A549 (cell line): ENCODE results near the gene SESN3. TPM values are rescaled to one million over a fixed set of nuclear protein-coding genes. Genes with fewer than 3 reads are reported as not detected.

Experiments
- ATAC-seq, 2 experiments: fragments of 200-7000 bp in 1 of 2; fragments of >200 bp in 1 of 2; cut with Nextera tagmentation in 1 of 2; cut with Tn5 transposase in 1 of 2; 3 replicates each; pipeline versions ENCODE4 v1.8.0 to v1.9.1; 2018 to 2020; ENCODE audit warnings: mild to moderate bottlenecking in 1 of 2, moderate library complexity in 1 of 2
- CTCF ChIA-PET: fragments of 300-600 bp; sonication (Branson Sonifier 250); formaldehyde crosslinking; extraction: SDS; loops from one replicate; lab custom pipeline; 2021; ENCODE audit warnings: antibody characterized with exemption, inconsistent platforms; lab: Yijun Ruan, JAX
- POLR2A ChIA-PET: fragments of 350-600 bp; formaldehyde crosslinking; extraction: SDS; loops from one replicate; lab custom pipeline; 2021; ENCODE audit warnings: antibody characterized with exemption, inconsistent platforms; lab: Yijun Ruan, JAX
- DNase-seq, 2 experiments: peaks; one replicate each; pipeline versions ENCODE4 v3.0.0 to v3.0.0-alpha.2; 2011 to 2016; ENCODE audit warnings: low read depth in 1 of 2, low spot score in 1 of 2
- FAIRE-seq: peaks from 2 replicates; lab custom pipeline; 2011; peaks lifted over from hg19 to GRCh38; lab: Jason Lieb, UNC
- H3K27ac ChIP-seq, 2 experiments: fragments of >200 bp; sonication (Bioruptor Twin); formaldehyde crosslinking; 3 replicates each; pipeline ENCODE4 v1.5.1; 2016 to 2017
- H3K4me1 ChIP-seq: fragments of >200 bp; sonication (Bioruptor Twin); formaldehyde crosslinking; 3 replicates; pipeline ENCODE4 v1.6.1; 2016
- H3K4me2 ChIP-seq: fragments of >200 bp; sonication (Bioruptor Twin); formaldehyde crosslinking; 3 replicates; pipeline ENCODE4 v1.6.1; 2016
- H3K4me3 ChIP-seq: fragments of >200 bp; sonication (Bioruptor Twin); formaldehyde crosslinking; 3 replicates; pipeline ENCODE4 v1.5.1; 2016
- H3K9me3 ChIP-seq: fragments of >200 bp; sonication (Bioruptor Twin); formaldehyde crosslinking; 3 replicates; pipeline ENCODE4 v1.6.1; 2016
- CBX2 ChIP-seq: fragments of 200-600 bp; sonication (generic); IDR thresholded peaks from 2 replicates; pipeline ENCODE4 v1.6.1; 2016; ENCODE audit warnings: low read depth, mild to moderate bottlenecking, borderline replicate concordance
- CBX8 ChIP-seq: fragments of 200-600 bp; sonication (generic); IDR thresholded peaks from 2 replicates; pipeline ENCODE4 v1.6.1; 2016
- EHF ChIP-seq: fragments of 250-450 bp; sonication (Bioruptor Pico); IDR thresholded peaks from 2 replicates; pipeline ENCODE4 v1.5.0; 2020; ENCODE audit warnings: mild to moderate bottlenecking
- ESRRA ChIP-seq: fragments of 150-350 bp; IDR thresholded peaks from 2 replicates; pipeline ENCODE4 v1.6.1; 2014; ENCODE audit warnings: mild to moderate bottlenecking, low read length, borderline replicate concordance
- HDAC2 ChIP-seq: fragments of 200-600 bp; sonication (generic); IDR thresholded peaks from 2 replicates; pipeline ENCODE4 v1.6.1; 2016
- HOXB5 ChIP-seq: fragments of 250-450 bp; sonication (Bioruptor Pico); IDR thresholded peaks from 2 replicates; pipeline ENCODE4 v1.5.0; 2020; ENCODE audit warnings: mild to moderate bottlenecking, moderate library complexity
- JUN ChIP-seq, 2 experiments: fragments of >200 bp; sonication (Bioruptor Twin); formaldehyde crosslinking; IDR thresholded peaks; 2 replicates in 1 of 2; 3 replicates in 1 of 2; pipeline ENCODE4 v1.6.1; 2016 to 2017
- NFE2L2 ChIP-seq: fragments of 150-350 bp; conservative IDR thresholded peaks from 2 replicates; pipeline ENCODE4 v1.6.1; 2014; ENCODE audit warnings: low read length
- RAD21 ChIP-seq, 2 experiments: fragments of >200 bp in 1 of 2; sonication (Bioruptor Twin) in 1 of 2; formaldehyde crosslinking in 1 of 2; IDR thresholded peaks in 1 of 2; conservative IDR thresholded peaks in 1 of 2; 2 replicates in 1 of 2; 3 replicates in 1 of 2; pipeline ENCODE4 v1.6.1; 2012 to 2018; ENCODE audit warnings: inconsistent platforms in 1 of 2
- SMC3 ChIP-seq: fragments of >200 bp; sonication (Bioruptor Twin); formaldehyde crosslinking; IDR thresholded peaks from 3 replicates; pipeline ENCODE4 v1.6.1; 2018; ENCODE audit warnings: inconsistent platforms
- SREBF2 ChIP-seq: fragments of 450-650 bp; IDR thresholded peaks from 2 replicates; pipeline ENCODE4 v1.6.1; 2014; ENCODE audit warnings: mild to moderate bottlenecking, moderate library complexity
- WGBS: methylation state at CpG from one replicate; pipeline ENCODE4 v1.1.6; 2017; ENCODE audit errors: missing lambda C conversion rate; 5-methylcytosine and 5-hydroxymethylcytosine counted together
- polyA plus RNA-seq, 4 experiments: library from polyadenylated mRNA; depleted of rRNA in 3 of 4; stranded (reverse); fragments of >200 nt; fragmentation: RNase III in 1 of 4; extraction: RNeasy Plus Mini Kit Qiagen cat#74134 plus additional on column Dnase treatment in 1 of 4; gene quantifications; 2 replicates in 3 of 4; 3 replicates in 1 of 4; pipeline ENCODE4 v1.2.3, GENCODE V29; 2011 to 2017
- TF ChIP-seq, protein P1 (sequence below): IDR thresholded peaks from 2 replicates; pipeline ENCODE4 v1.6.1; 2012
- TF ChIP-seq, protein P2 (sequence below): IDR thresholded peaks from 2 replicates; pipeline ENCODE4 v1.6.1; 2012
- TF ChIP-seq, protein P3 (sequence below): IDR thresholded peaks from 2 replicates; pipeline ENCODE4 v1.6.1; 2012; ENCODE audit warnings: low read depth, borderline replicate concordance
- TF ChIP-seq, protein P4 (sequence below): fragments of >200 bp; sonication (Bioruptor Twin); formaldehyde crosslinking; IDR thresholded peaks from 3 replicates; pipeline ENCODE4 v1.5.1; 2016
- TF ChIP-seq, protein P5 (sequence below): fragments of >200 bp; sonication (Bioruptor Twin); formaldehyde crosslinking; IDR thresholded peaks from 3 replicates; pipeline ENCODE4 v1.6.1; 2016

Gene SESN3
- polyA plus RNA-seq, 2 of the 4 experiments (the other 2 are of a cell fraction) = 0.35 to 3.6 TPM

DNA sequence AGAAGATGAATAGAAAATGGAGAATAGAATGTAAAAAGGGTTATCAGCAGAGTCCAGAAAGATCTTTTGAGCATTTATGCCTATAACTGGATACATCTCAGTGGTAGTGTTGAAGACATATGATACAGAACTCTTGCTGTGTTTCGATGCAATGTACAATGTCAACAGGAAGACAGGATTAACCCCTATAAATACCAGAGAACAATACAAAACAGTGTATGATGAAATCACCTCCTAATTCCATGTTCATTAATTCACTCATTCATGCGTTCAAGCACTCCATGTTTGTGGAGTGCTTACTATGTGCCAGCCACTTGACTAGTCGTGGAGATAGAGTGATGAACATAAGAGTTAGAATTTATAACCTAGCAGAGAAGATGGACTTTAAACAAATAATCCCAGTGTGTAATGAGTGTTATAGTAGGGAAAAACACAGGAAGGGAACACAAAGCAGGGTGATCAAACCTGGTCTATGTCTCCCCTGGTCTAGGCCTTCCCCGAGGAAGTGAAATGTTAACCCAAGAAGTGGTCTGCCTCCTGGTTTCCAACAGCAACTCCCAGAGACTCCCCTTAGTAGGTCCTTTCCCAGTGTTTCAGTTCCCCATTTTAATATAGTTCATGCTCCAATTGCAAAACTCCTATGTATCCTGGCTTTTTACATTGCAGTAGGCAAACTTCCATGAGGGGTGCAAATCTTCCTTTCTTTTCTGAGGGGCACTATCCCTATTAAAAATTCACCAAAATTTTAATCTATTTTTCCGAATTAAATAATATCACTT is 9.1 kb upstream of the SESN3 start:
- POLR2A ChIA-PET = no interaction called here
- Histone ChIP-seq H3K4me2 (no peak overlapping the region), H3K4me3 (no peak overlapping the region), H3K9me3 (no peaks in the 10 kb centered on the region), H3K27ac (no peak overlapping the region)
- DNase-seq = no peak
- CTCF ChIA-PET = no interaction called here
- no peak for FAIRE-seq
- TF ChIP-seq, protein P1, sequence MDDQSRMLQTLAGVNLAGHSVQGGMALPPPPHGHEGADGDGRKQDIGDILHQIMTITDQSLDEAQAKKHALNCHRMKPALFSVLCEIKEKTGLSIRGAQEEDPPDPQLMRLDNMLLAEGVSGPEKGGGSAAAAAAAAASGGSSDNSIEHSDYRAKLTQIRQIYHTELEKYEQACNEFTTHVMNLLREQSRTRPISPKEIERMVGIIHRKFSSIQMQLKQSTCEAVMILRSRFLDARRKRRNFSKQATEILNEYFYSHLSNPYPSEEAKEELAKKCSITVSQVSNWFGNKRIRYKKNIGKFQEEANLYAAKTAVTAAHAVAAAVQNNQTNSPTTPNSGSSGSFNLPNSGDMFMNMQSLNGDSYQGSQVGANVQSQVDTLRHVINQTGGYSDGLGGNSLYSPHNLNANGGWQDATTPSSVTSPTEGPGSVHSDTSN = no peak
- TF ChIP-seq, protein P2, sequence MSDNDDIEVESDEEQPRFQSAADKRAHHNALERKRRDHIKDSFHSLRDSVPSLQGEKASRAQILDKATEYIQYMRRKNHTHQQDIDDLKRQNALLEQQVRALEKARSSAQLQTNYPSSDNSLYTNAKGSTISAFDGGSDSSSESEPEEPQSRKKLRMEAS = no peak
- TF ChIP-seq NFE2L2 = no peak
- TF ChIP-seq SREBF2 = no peak
- TF ChIP-seq HDAC2 = no peak
- TF ChIP-seq JUN (IDR thresholded peaks at IDR 0.05) = no peak
- TF ChIP-seq ESRRA = no peak
- no peak for TF ChIP-seq HOXB5 (CRISPR knock-in tag)
- TF ChIP-seq, protein P3, sequence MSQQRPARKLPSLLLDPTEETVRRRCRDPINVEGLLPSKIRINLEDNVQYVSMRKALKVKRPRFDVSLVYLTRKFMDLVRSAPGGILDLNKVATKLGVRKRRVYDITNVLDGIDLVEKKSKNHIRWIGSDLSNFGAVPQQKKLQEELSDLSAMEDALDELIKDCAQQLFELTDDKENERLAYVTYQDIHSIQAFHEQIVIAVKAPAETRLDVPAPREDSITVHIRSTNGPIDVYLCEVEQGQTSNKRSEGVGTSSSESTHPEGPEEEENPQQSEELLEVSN = no peak
- TF ChIP-seq, protein P4, sequence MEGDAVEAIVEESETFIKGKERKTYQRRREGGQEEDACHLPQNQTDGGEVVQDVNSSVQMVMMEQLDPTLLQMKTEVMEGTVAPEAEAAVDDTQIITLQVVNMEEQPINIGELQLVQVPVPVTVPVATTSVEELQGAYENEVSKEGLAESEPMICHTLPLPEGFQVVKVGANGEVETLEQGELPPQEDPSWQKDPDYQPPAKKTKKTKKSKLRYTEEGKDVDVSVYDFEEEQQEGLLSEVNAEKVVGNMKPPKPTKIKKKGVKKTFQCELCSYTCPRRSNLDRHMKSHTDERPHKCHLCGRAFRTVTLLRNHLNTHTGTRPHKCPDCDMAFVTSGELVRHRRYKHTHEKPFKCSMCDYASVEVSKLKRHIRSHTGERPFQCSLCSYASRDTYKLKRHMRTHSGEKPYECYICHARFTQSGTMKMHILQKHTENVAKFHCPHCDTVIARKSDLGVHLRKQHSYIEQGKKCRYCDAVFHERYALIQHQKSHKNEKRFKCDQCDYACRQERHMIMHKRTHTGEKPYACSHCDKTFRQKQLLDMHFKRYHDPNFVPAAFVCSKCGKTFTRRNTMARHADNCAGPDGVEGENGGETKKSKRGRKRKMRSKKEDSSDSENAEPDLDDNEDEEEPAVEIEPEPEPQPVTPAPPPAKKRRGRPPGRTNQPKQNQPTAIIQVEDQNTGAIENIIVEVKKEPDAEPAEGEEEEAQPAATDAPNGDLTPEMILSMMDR = no peak
- no peak for TF ChIP-seq SMC3
- TF ChIP-seq, all 56 proteins: peak for 0
- 61% methylated on average over 5 of the region's 5 CpGs for WGBS
- ATAC-seq = no peak
- H3K4me1 ChIP-seq = 0 out of 3 replicates have a peak, but pooled peaks cover 1% of the 10 kb centered on the region

DNA sequence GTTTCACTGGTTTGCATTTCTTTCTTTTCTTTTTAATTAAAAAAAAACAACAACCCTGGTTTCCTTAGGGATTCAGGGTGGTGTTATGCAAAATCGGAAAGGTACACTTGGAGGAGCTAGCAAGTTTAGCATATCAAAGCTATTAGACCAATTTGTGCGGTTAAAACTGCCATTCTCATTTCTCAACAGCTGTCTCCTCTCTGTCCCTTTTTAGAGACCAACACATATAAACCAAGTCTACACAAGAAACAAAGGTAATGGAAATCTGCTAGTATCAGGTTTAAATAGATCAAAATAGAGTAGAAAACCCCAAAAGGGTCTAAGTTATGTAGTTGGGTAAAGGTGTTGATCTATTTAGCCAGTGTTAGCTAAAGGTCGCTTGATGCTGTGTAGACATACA is 1.7 kb upstream of the SESN3 start:
- Histone ChIP-seq H3K4me2 (no peak overlapping the region; the same call in 2 of the 3 replicates), H3K4me3 (no peak overlapping the region), H3K27ac (no peak overlapping the region), H3K9me3 (no peaks in the 10 kb centered on the region), H3K4me1 (peaks cover 11% of the 10 kb centered on the region)
- DNase-seq (no peak), ATAC-seq (no peak), FAIRE-seq (no peak)
- CTCF ChIA-PET = no interaction called here
- 88% methylated on average over 3 of the region's 3 CpGs for WGBS
- POLR2A ChIA-PET = no interaction called here
- TF ChIP-seq CBX8 (no peak), EHF (CRISPR knock-in tag) (no peak)
- TF ChIP-seq, protein P5, sequence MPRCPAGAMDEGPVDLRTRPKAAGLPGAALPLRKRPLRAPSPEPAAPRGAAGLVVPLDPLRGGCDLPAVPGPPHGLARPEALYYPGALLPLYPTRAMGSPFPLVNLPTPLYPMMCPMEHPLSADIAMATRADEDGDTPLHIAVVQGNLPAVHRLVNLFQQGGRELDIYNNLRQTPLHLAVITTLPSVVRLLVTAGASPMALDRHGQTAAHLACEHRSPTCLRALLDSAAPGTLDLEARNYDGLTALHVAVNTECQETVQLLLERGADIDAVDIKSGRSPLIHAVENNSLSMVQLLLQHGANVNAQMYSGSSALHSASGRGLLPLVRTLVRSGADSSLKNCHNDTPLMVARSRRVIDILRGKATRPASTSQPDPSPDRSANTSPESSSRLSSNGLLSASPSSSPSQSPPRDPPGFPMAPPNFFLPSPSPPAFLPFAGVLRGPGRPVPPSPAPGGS = no peak

DNA sequence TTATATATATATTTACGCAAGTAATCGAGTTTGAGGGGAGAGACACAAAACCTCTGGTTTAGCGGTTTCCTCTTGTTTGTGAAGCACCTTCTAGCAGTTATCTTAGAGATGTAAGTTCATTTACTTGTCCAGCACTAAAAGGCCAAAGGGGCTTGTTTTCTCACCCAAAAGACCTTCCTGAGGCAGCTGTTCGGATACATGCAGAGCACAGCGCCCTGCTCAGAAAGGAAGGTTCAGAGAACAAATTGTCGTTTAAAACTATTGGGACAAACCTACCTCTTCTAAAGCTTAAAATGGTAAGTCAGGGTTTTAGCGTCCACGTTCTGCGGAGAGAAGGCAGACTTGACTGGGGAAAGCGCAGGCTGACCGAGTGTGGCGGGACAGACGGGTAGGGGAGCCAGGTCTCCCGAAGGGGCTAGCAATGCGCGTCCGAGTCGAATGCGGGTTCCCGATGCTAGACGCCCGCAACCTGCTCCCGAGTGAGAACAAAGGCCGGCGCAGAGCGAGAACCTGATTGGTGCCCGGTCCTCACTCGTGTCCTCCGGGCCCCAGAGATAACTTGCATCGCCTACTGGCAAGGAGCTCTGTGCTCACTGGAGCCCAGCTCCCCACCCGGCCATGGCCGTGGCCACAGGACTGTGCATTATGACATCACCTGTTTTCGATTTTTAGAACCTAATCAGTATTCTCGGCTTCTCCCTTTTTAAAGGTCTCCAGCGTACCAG is 1.0 kb upstream of the SESN3 start:
- FAIRE-seq (no peak), DNase-seq (no peak), ATAC-seq (no peak)
- Histone ChIP-seq H3K27ac (0 out of 6 replicates have a peak overlapping the region, but pooled peaks of 1 of the 2 experiments have one; percentile 31), H3K4me1 (peaks cover 11% of the 10 kb centered on the region), H3K9me3 (no peaks in the 10 kb centered on the region), H3K4me2 (peak overlapping the region; percentile 85), H3K4me3 (peak overlapping the region; percentile 71)
- WGBS = 53% methylated on average over 35 of the region's 35 CpGs
- ChIA-PET POLR2A (interaction anchor here (1.0 to 1.3 kb wide), 2 partner anchors 23 to 165 kb away, joined by 3 to 4 read pairs; partner anchors contain the start of gene SRSF8), CTCF (interaction anchor here (2.0 kb wide), 1 partner anchor 9 kb away, joined by 4 read pairs; no protein-coding TSS in a partner anchor)
- TF ChIP-seq CBX2 = no peak
- TF ChIP-seq NFE2L2 = no peak
- TF ChIP-seq RAD21 (conservative IDR thresholded peaks at IDR 0.05 in 1 of 2, IDR thresholded peaks at IDR 0.05 in 1 of 2) = 0 out of 5 replicates have a peak, but pooled peaks of 1 of the 2 experiments have one; percentile 1
- no peak for TF ChIP-seq HDAC2
